H1 (cell line): ENCODE measurements around the gene HMHB1. TPM values are rescaled to one million over a fixed set of nuclear protein-coding genes. Genes with fewer than 3 reads are reported as not detected.

Experiments
- CBX5 ChIP-seq: fragments of 300-800, 300-1000 bp; sonication (generic); IDR thresholded peaks from 2 replicates; pipeline ENCODE4 v1.7.1; 2016; ENCODE audit warnings: antibody characterized with exemption, low read length, low read depth
- KDM1A ChIP-seq: fragments of 200-600, 300-600 bp; sonication (generic); IDR thresholded peaks from 2 replicates; pipeline ENCODE4 v1.7.1; 2016; ENCODE audit warnings: mild to moderate bottlenecking, low read length, borderline replicate concordance
- KDM4A ChIP-seq: IDR thresholded peaks from one replicate; pipeline ENCODE4 v1.7.1; 2012; ENCODE audit warnings: low read depth, mild to moderate bottlenecking, moderate library complexity, low read length, inconsistent platforms; ENCODE audit not compliant: severe bottlenecking
- SIRT6 ChIP-seq: IDR thresholded peaks from one replicate; pipeline ENCODE4 v1.7.1; 2012; ENCODE audit warnings: low read length, inconsistent platforms
- SIX5 ChIP-seq: IDR thresholded peaks from 2 replicates; pipeline ENCODE4 v1.6.1; 2011; ENCODE audit warnings: mild to moderate bottlenecking, low read depth, low read length
- SUZ12 ChIP-seq: fragments of 200-600 bp; sonication (generic); IDR thresholded peaks from 2 replicates; pipeline ENCODE4 v1.6.1; 2012; ENCODE audit warnings: mild to moderate bottlenecking, inconsistent platforms, low read length, moderate library complexity, mixed read lengths
- polyA plus RNA-seq, 7 experiments: library from polyadenylated mRNA; depleted of rRNA in 3 of 7; stranded (reverse) in 5 of 7; unstranded in 2 of 7; fragments of >200 nt in 5 of 7; fragments of 200-250 nt in 2 of 7; gene quantifications; 1 replicate in 5 of 7; 2 replicates in 1 of 7; 4 replicates in 1 of 7; pipeline versions ENCODE4 v1.2.1 to v1.2.3, GENCODE V29; 2011 to 2013; ENCODE audit warnings: missing spikeins in 2 of 7, mixed read lengths in 2 of 7
- total RNA-seq: library from RNA; stranded (reverse); fragmentation: NEBNext Ultra II Directional; extraction: Animal tissue kit (Norgen Biotek cat#: 25700); gene quantifications from 2 replicates; pipeline ENCODE4 v1.2.1, GENCODE V29; 2021
- TF ChIP-seq, protein P1 (sequence below): IDR thresholded peaks from 2 replicates; pipeline ENCODE4 v1.6.1; 2012; ENCODE audit warnings: inconsistent platforms
- TF ChIP-seq, protein P2 (sequence below): IDR thresholded peaks from 2 replicates; pipeline ENCODE4 v1.6.1; 2012; ENCODE audit warnings: inconsistent platforms

Gene HMHB1
- total and polyA plus RNA-seq, 2 of the 8 experiments (the other 6 are each of a cell fraction or from before 2014, with no cell fraction given) = not detected

- no peak for TF ChIP-seq SIX5
- TF ChIP-seq, protein P1, sequence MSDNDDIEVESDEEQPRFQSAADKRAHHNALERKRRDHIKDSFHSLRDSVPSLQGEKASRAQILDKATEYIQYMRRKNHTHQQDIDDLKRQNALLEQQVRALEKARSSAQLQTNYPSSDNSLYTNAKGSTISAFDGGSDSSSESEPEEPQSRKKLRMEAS = no peak
- no peak for TF ChIP-seq SIRT6
- no peak for TF ChIP-seq KDM4A
- TF ChIP-seq KDM1A = no peak
- TF ChIP-seq SUZ12 = no peak
- TF ChIP-seq, protein P2, sequence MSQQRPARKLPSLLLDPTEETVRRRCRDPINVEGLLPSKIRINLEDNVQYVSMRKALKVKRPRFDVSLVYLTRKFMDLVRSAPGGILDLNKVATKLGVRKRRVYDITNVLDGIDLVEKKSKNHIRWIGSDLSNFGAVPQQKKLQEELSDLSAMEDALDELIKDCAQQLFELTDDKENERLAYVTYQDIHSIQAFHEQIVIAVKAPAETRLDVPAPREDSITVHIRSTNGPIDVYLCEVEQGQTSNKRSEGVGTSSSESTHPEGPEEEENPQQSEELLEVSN = no peak
- TF ChIP-seq CBX5 = no peak
These were observed 31.5 kb downstream of the HMHB1 start (continued) for GRCh38 chr5:143843461-143843860.
